Muscle of back (tissue), 11 donors: ENCODE data around the gene REPIN1. TPM values are rescaled to one million over a fixed set of nuclear protein-coding genes. Genes with fewer than 3 reads are reported as not detected.

Experiments used
- DNase-seq, 3 donors: peaks; one replicate each; pipeline versions ENCODE4 v3.0.0 to v3.0.0-alpha.2; 2013
- polyA plus RNA-seq, 10 donors: library from polyadenylated mRNA; unstranded; fragments of 120-200 nt; gene quantifications; one replicate each; pipeline ENCODE4 v1.2.1, GENCODE V29; 2013; ENCODE audit not compliant: insufficient read length in 10 of 10

REPIN1 gene
- polyA plus RNA-seq, 10 donors: 58.1 to 75.0 (median 65.7) TPM

- DNase-seq: no peak
Observed at GRCh38 chr7:150335108-150335773, 33.4 kb upstream of the REPIN1 start.

- DNase-seq: no peak
Observed at GRCh38 chr7:150335774-150336112, 32.9 kb upstream of the REPIN1 start.

GRCh38 chr7:150336746-150337145 is 31.9 kb upstream of the REPIN1 start:
- DNase-seq: no peak

GRCh38 chr7:150337179-150337578 is 31.4 kb upstream of the REPIN1 start:
- DNase-seq: no peak

GRCh38 chr7:150337659-150338081 is 31.0 kb upstream of the REPIN1 start:
- DNase-seq: no peak

- no peak for DNase-seq
Observed at GRCh38 chr7:150338166-150338829, 30.3 kb upstream of the REPIN1 start.

- no peak for DNase-seq
Observed at GRCh38 chr7:150339409-150339809, 29.2 kb upstream of the REPIN1 start.

GRCh38 chr7:150340024-150340749 is 28.4 kb upstream of the REPIN1 start:
- peak in 1 of 3 donors; percentile 61 for DNase-seq

GRCh38 chr7:150340875-150341262 is 27.8 kb upstream of the REPIN1 start:
- no peak for DNase-seq

GRCh38 chr7:150341263-150342120 is 27.1 kb upstream of the REPIN1 start, which contains the start of gene RARRES2:
Gene RARRES2, minus strand, starts transcription at chr7:150341629. Its CDS starts 1,020 bp downstream, at chr7:150340609.
- peak in 2 of 3 donors; percentile 60 to 75 for DNase-seq

GRCh38 chr7:150342121-150342408 is 26.6 kb upstream of the REPIN1 start:
- no peak for DNase-seq

GRCh38 chr7:150343225-150343624 is 25.4 kb upstream of the REPIN1 start:
- DNase-seq: no peak

- no peak for DNase-seq
Observed at GRCh38 chr7:150344299-150344698, 24.3 kb upstream of the REPIN1 start.

- no peak for DNase-seq
Observed at GRCh38 chr7:150345012-150345411, 23.6 kb upstream of the REPIN1 start.

GRCh38 chr7:150346922-150347321 is 21.7 kb upstream of the REPIN1 start:
- no peak for DNase-seq

GRCh38 chr7:150351587-150352194 is 16.9 kb upstream of the REPIN1 start:
- no peak for DNase-seq

GRCh38 chr7:150355666-150356059 is 13.0 kb upstream of the REPIN1 start:
- DNase-seq: no peak

- peak in 1 of 3 donors; percentile 61 for DNase-seq
Observed at GRCh38 chr7:150356265-150356897, 12.2 kb upstream of the REPIN1 start.

GRCh38 chr7:150357270-150357669 is 11.4 kb upstream of the REPIN1 start:
- DNase-seq: no peak

GRCh38 chr7:150357771-150358427 is 10.7 kb upstream of the REPIN1 start:
- no peak for DNase-seq

GRCh38 chr7:150358433-150358832 is 10.2 kb upstream of the REPIN1 start:
- no peak for DNase-seq
